LHCN-M2 (cell line): ENCODE data around the gene OR51A2. TPM values are rescaled to one million over a fixed set of nuclear protein-coding genes. Genes with fewer than 3 reads are reported as not detected.

ENCODE experiments used
- total RNA-seq: library from RNA; depleted of rRNA; stranded (reverse); fragments of >200 nt; gene quantifications from 2 replicates; pipeline ENCODE4 v1.2.3, GENCODE V29; 2014; rRNA removed

The OR51A2 gene
- total RNA-seq, 1 experiment from 2014 or later: not detected

Other genes with a start within 250 kb of the OR51A2 start
- gene OR51F1, start 185.8 kb downstream of the OR51A2 start, total RNA-seq: not detected in 2 replicates
- gene OR52R1, start 151.3 kb downstream of the OR51A2 start, total RNA-seq: not detected in 2 replicates
- not detected in 2 replicates for gene OR51F2, start 134.4 kb downstream of the OR51A2 start, total RNA-seq
- not detected in 2 replicates for gene OR51S1, start 106.5 kb downstream of the OR51A2 start, total RNA-seq
- not detected in 2 replicates for gene OR51T1, start 73.8 kb downstream of the OR51A2 start, total RNA-seq
- gene OR51A7, start 51.9 kb downstream of the OR51A2 start, total RNA-seq: not detected in 2 replicates
- not detected in 2 replicates for gene OR51G2, start 36.4 kb downstream of the OR51A2 start, total RNA-seq
- gene OR51G1, start 31.4 kb downstream of the OR51A2 start, total RNA-seq: not detected in 2 replicates
- gene OR51A4, start 8.1 kb downstream of the OR51A2 start, total RNA-seq: not detected in 2 replicates
- gene OR51L1, start 39.1 kb upstream of the OR51A2 start, total RNA-seq: not detected in 2 replicates
- gene OR52J3, start 90.8 kb upstream of the OR51A2 start, total RNA-seq: not detected in 2 replicates
- not detected in 2 replicates for gene OR52E2, start 103.9 kb upstream of the OR51A2 start, total RNA-seq
- not detected in 2 replicates for gene OR52E1, start 113.9 kb upstream of the OR51A2 start, total RNA-seq
- not detected in 2 replicates for gene OR52A5, start 182.6 kb upstream of the OR51A2 start, total RNA-seq
- not detected in 2 replicates for gene OR52A1, start 199.0 kb upstream of the OR51A2 start, total RNA-seq
- not detected in 2 replicates for gene OR51V1, start 245.0 kb upstream of the OR51A2 start, total RNA-seq